GM18951 (cell line): Measurements from ENCODE around the gene STARD7.

Source experiments
- POLR2A ChIP-seq: IDR thresholded peaks from 4 replicates; pipeline ENCODE4 v1.6.1; 2011; ENCODE audit warnings: mild to moderate bottlenecking; ENCODE audit not compliant: insufficient read length, insufficient read depth; ENCODE audit errors: extremely low read depth
- in situ Hi-C: fragments of 300-500 bp; cut with MboI; formaldehyde crosslinking; loops from one replicate; pipeline ENCODE4 v1.12.0; 2022; ENCODE audit warnings: low sequenced_read_pairs, mixed read lengths, inconsistent platforms; ENCODE audit not compliant: unreplicated experiment

STARD7 gene

GRCh38 chr2:96201338-96201737, 7.3 kb downstream of the STARD7 start:
- in situ Hi-C loops, result no loop called here
- TF ChIP-seq POLR2A, result no peak

- no peak for TF ChIP-seq POLR2A
- in situ Hi-C loops, result loop anchor here (25.0 kb wide), 1 partner anchor 412 kb away; no protein-coding TSS in a partner anchor
These were observed 9.7 kb downstream of the STARD7 start for GRCh38 chr2:96198921-96199320.

DNA sequence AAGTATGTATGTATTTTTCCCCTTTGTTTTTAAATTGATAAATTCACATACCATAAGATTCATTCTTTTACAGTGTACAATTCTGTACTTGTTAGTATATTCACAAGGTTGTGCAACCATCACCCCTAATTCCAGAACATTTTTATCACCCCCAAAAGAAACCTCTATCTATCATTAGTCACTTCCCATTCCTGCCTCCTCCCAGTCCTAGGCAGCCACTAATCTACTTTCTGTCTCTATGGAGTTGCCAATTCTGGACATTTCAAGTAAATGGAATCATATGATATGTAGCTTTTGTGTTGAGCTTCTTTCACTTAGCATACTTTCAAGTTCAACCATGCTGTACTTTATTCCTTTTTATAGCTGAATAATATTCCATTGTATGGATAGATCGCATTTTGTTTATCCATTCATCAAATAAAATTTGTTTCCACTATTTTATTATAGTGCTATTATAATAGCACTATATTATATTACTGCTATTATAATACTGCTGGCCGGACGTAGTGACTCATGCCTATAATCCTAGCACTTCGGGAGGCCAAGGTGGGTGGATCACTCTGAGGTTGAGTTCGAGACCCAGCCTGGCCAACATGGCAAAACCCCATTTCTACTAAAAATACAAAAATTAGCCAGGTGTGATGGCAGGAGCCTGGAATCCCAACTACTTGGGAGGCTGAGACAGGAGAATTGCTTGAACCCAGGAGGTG, 10.9 kb downstream of the STARD7 start:
- no peak for TF ChIP-seq POLR2A
- in situ Hi-C loops, result loop anchor here (25.0 kb wide), 1 partner anchor 410 kb away; no protein-coding TSS in a partner anchor

DNA sequence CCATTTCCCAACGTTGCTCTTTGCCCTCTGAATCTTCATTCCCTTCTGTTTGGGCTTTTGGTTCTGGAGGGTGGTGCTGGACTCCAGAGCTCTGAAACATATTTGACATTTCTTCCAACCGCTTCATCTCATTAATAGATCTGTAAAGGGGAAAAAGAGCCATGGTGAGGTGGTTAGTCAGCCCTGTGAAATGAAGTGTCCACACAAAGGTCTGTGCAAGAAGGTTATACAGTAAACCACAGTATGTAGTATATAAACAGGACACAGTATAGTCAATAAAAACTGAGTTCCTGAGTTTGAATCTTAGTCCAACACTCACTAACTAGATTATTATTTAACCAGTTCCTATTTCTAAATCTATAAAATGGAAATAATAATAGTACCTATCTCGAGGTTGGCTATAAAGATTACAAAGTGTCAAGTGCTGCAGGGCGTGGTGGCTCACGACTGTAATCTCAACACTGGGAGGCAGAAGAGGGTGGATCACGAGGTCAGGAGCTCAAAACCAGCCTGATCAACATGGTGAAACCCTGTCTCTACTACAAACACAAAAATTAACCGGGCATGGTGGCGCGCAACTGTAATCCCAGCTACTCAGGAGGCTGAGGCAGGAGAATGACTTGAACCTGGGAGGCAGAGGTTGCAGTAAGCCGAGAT, 13.1 kb downstream of the STARD7 start:
- in situ Hi-C loops, result loop anchor here (25.0 kb wide), 1 partner anchor 408 kb away; no protein-coding TSS in a partner anchor
- no peak for TF ChIP-seq POLR2A

DNA sequence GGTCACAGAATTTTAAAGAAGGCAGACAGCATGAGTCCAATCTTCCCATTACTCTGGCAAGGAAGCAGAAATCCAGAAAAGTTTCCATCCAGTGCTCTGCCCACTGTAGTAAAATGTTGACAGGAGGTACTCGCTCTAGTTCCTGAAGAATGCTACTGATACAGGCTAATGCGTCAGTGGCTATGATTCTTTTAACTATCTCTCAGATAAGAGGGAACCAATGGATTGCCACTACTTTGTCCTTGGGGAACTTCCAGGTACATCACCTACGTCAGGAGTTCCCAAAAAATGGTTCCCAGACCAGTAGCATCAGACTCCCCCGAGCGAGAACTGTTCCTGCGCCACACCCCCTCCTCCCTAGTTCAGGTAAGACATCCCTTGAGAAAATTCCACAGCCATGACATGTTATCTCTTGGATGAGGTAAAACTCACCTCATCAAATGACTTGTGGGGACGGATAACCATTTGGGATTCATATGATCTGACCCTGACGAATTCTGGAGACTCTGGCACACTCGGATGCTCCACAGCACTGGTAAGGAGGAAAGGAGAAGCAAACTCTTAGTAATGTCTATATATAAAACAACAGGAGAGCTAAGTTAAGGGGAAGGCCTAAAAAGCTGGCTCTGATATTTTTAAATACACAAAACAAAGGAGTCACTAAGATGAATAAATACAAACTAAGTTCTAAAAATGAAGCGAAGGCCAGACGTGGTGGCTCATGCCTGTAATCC, 16.5 kb downstream of the STARD7 start:
- in situ Hi-C loops, result loop anchor here (25.0 kb wide), 1 partner anchor 405 kb away; no protein-coding TSS in a partner anchor
- TF ChIP-seq POLR2A, result no peak

GRCh38 chr2:96188821-96189526, 19.7 kb downstream of the STARD7 start:
- in situ Hi-C loops, result loop anchor here (25.0 kb wide), 1 partner anchor 402 kb away; no protein-coding TSS in a partner anchor
- TF ChIP-seq POLR2A, result no peak

GRCh38 chr2:96186562-96186961, 22.1 kb downstream of the STARD7 start:
- in situ Hi-C loops, result loop anchor here (25.0 kb wide), 1 partner anchor 399 kb away; no protein-coding TSS in a partner anchor
- TF ChIP-seq POLR2A, result no peak

DNA sequence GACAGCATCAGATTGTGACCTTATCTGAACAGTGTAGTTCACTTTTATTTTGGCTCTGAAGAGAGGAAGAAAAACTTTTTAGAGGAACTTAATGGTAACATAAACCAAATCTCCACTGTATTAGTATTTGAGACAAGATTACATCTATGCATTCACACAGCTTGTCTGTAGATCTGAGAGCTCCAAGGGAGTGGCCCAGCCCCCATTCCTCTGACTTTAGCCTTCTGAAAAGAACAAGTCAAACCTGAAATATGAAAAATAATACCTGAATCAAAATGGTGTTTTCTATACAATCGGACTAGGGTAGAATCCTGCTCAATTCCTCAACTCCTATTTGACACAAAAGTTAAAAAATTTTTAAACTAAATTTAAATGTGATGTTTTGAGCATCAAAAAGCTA, 23.1 kb downstream of the STARD7 start:
- no peak for TF ChIP-seq POLR2A
- in situ Hi-C loops, result loop anchor here (25.0 kb wide), 1 partner anchor 398 kb away; no protein-coding TSS in a partner anchor

- in situ Hi-C loops, result loop anchor here (25.0 kb wide), 1 partner anchor 398 kb away; no protein-coding TSS in a partner anchor
- TF ChIP-seq POLR2A, result no peak
These were observed 23.6 kb downstream of the STARD7 start for GRCh38 chr2:96184989-96185388.

DNA sequence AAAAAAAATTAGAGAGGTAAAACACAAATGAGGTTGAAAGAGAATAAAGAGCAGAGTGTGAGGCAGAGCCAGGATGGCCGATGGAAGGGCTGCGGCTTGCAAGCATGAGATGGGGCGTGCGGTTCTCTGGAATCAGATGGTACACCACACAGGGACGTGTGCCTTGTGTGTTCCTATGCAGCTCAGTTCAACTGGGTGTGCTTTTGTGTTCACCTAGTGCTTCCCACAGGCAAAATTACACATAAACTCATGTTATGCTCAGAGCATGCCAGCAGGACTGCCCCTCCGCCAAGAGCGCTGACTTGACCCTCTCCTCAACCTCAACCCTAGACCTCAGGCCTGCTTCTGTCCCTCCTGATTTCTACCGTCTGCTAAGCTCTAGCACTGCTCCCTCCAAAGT, 24.4 kb downstream of the STARD7 start:
- in situ Hi-C loops, result loop anchor here (25.0 kb wide), 1 partner anchor 397 kb away; no protein-coding TSS in a partner anchor
- peak; percentile 18 for TF ChIP-seq POLR2A

- in situ Hi-C loops, result loop anchor here (25.0 kb wide), 1 partner anchor 394 kb away; no protein-coding TSS in a partner anchor
- TF ChIP-seq POLR2A, result no peak
These were observed 27.1 kb downstream of the STARD7 start for GRCh38 chr2:96181529-96181928.

DNA sequence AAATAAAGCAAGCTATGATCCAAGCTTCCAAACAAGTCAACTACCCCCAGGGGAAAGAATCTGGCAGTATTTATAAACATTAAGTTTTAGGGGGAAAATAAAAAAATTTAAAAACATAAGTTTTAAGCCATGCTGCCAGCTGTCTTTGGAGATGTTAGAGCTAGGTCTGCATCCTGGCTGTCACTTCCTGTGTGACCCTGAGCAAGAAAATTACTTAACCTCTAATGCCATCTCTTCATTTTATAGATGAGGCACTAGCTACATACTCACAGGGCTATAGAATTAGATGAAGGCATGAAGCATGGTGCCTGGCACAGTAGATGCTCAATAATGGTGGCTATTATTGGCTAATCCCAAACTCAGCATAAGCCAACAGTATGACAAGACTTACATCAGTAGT, 28.1 kb downstream of the STARD7 start:
- in situ Hi-C loops, result loop anchor here (25.0 kb wide), 1 partner anchor 393 kb away; no protein-coding TSS in a partner anchor

More for the DNA sequence above, 28.1 kb downstream of the STARD7 start:
- no peak for TF ChIP-seq POLR2A
